HG02970 (cell line): ENCODE results near the gene NDUFS7.
"Not testable (repeated sequence)": the region's sequence is repeated elsewhere in the genome, so short reads cannot be mapped to it uniquely, and the experiment has no call there.

Experiments
- ATAC-seq: cut with Tn5 transposase; IDR thresholded peaks from one replicate; pipeline ENCODE4 v1.9.1; 2021; ENCODE audit warnings: mild to moderate bottlenecking, moderate library complexity, moderate number of reproducible peaks; ENCODE audit not compliant: unreplicated experiment, low FRiP score

NDUFS7 gene

DNA sequence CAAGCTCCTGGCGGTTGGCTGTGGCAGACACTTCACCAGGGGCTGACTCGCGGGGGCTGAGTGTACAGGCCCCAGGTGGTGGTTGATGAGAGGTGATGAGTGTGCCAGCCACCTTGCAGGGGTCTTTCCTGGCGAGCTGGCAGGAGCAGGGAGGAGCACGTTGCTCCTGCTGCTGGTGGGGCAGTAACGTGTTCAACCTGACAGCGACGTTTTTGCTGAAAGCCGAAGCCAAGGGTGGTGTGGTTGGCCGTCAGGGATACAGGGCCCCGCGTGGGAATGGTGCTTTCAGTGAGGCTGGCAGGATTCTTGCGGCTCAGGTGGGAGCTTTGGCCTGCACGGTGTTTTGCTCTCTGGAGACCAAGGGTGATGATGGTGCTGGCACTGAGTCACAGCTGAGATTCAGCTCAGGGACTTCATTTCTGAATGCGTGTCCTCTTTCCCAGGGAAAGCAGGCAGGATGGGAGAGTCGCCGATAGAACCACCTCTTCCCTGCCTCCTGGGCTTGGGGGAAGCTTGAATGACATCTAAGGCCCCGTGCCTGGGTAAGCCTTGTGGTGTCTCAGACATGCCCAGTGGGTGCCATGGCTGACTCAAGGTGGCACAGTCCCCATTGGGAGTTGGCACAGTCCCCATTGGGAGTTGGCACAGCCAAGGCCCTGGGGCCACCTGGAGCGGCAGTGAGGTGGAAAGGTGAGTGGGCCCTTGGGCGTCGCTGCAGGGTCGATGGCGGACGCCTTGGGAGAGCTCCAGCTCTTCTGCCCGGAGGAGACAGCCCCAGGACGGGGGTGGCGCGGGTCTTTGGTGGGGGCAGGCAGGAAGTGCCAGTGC is 32.5 kb downstream of the NDUFS7 start:
- ATAC-seq = no peak

DNA sequence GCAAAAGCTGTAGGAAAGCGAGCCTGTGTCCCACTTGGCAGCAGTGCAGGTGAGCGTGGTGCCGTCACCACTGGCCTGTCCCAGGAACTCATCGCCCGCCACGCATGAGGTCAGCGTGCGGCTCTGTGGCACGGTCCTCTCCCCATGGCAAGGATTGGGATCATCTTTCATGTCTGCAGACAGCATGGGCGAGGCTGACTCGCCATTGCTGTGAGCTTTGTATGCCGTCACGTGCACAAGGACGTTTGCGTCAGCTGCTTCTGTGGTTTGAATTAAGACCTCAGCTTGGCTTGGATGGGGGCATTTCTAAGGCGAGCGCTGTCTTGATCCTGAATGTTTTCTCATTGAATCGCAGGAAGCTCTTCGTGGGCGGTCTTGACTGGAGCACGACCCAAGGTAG is 33.4 kb downstream of the NDUFS7 start:
- ATAC-seq = no peak

DNA sequence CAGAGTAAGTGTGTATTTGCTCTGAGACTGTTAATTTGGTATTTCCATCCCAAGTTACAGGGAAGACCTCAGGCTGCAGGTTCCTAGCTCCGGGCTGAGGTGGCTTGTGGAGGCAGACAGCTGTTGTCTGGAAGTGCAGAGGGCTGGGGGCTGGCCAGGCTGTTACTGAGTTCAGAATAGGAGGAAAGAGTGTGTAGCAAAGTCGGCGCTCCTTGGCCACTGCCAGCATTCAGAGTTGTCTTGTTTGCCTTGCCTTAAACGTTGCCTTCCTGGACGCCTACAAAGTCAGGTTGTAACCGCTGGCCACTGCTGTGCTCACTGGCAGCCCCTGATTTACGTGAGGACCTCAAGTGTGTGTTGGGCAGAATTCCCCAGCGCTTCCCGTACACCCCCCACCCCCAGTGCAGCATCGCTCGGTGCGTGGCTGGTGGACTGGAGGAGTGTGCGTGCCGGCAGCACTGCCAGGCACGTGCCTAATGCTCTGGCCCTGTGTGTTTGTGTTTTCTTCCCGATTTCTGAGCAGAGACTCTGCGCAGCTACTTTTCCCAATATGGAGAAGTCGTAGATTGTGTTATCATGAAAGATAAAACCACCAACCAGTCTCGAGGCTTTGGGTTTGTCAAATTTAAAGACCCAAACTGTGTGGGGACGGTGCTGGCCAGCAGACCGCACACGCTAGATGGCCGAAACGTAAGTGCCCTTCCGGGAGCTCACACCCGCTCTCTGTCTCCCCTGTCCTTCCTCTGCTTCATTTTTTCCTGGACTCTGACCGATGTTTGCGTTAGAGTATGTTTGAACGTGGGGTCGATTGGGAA is 34.2 kb downstream of the NDUFS7 start:
- no peak for ATAC-seq

DNA sequence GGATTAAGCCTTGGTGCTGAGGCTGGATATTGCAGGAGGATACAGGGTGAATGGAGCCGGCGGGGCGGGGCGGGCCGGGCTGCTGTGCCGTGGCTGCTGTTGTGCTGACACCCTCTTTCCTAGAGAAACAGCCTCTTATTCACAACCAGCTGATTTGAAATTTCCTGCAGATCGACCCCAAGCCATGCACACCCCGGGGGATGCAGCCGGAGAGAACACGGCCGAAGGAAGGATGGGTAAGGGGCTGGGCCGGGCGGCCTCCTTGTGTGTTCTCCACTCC is 34.7 kb downstream of the NDUFS7 start:
- no peak for ATAC-seq

DNA sequence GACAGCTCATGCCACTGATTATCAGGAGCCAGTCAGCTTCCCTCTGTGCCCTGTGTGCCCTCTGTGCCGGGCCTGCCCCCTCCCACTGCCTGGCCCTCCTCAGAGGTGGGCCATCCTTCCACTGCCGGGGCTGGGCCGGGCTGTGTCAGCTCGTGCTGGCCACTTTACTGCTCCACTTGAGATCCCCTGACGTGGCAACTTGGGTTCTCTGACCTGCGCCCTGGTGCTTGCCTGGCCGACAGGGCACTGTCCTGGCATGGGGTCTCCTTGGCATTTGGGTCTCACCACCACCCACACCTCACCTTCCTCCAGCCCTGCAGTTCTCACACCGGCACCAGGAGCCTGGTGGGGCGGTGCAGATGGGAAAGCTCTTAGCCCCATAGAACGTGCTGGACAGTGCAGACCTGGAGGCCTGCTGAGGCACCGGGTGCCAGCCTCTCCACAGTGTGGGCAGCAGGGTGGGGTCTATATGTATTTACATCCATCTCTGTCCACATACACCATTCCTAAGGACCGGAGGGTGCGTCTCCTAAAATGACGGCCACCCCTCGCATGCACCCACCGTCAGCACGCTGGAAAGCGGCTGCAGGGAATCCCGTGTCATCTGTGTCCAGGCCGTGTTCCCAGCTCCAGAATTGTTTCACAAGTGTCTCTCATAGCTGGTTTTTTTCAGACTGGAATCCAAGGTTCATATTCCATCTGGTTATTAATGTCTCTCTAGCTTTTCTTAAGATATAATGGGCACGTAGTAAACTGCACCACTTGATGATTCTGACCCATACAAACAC is 35.4 kb downstream of the NDUFS7 start:
- ATAC-seq = no peak

DNA sequence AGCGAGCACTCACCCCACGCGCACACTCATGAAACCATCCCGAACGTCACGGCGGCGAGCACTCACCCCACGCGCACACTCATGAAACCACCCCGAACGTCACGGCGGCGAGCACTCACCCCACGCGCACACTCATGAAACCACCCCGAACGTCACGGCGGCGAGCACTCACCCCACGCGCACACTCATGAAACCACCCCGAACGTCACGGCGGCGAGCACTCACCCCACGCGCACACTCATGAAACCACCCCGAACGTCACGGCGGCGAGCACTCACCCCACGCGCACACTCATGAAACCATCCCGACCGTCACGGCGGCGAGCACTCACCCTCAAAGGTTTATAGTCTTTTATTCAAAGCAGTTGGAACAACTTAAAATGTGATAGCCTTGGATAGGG is 36.4 kb downstream of the NDUFS7 start:
- ATAC-seq = not testable (repeated sequence)

DNA sequence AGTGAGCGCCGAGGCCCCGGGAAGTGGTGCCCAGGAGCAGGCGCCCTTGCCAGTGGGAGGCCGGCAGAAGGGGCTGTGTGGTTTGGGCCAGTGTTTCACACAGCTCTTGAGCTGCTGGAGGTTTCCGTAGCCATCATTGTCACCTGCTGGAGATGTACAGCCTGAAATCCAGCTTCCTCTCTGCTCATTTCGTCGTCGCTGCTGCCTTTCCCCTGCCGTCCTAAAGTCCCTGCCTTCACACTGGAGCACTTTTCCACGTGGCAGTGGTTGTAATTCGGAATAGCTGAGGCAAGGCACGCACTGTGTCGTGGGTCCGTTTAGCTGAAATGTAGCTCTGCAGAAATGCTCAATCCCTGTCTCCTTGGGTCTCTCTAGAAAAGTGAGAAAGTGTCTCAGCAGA is 36.9 kb downstream of the NDUFS7 start:
- no peak for ATAC-seq

DNA sequence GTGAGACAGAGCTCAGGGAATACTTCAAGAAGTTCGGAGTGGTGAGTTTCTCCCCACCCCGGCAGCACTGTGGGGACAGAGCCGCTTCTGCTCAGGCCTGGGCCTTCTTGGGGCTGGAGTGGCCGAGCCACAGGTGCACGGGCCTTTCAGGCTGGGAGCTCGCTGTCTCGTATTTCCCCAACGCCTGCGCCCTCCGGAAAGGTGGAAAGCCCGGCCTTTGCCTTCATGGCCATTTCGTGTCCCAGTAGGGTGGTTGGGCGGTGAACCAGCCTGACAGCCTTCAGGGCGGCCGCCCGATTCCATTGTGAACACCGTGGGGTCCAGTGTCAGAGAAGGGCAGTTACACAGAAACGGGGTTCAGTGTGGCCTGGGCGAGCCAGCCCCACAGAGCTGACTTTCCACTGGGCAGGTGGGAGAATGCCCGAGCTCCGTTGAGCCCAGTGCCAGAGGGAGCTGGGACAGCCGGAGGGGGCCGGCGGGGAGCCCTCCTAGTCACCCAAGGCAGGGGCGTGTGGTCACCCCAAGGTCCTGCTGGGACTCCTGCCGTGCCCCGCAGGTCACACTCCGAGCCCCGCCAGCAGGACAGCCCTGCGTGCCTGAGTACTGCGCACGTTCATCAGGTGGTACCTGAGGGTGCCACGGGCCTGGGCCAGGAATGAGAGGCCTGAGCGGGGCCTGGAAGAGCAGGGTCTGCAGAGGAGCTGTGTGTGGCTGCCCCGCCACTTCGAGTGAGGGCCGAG is 37.7 kb downstream of the NDUFS7 start:
- no peak for ATAC-seq

DNA sequence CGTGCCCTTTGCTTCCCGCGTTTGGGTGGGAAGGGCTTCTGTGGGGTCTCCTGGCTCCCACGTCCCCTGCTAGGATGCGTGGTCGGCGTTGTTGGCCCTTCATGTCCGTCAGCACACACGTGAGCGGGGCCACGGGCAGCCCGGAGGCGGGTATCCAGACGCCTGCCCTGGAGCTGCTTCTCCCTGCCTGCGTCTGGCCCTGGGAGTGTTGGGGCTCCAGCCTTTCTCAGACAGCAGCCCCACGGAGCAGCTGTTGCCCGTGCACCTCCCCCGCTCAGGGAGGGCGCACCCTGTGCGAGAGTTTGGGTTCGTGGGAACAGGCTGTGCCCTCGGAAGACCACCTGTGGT is 38.2 kb downstream of the NDUFS7 start:
- no peak for ATAC-seq

DNA sequence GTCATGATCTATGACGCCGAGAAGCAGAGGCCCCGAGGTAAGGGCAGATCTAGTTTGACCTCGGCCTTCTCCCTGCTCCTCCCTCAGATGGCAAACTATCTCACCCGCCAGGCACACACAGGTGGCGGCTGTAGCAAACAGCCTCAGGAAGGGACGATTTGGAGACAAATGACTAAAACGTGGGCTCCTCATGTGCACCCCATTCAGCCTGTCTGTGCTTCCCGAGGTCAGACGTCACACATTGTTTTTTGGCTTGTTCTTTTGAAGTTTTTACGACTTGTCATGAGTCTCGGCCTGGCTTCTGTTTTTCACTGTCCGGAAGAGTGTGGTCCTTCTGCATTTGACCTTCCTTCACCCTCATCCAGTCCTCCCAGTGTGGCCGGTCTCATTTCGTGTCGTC is 38.7 kb downstream of the NDUFS7 start:
- ATAC-seq = no peak

DNA sequence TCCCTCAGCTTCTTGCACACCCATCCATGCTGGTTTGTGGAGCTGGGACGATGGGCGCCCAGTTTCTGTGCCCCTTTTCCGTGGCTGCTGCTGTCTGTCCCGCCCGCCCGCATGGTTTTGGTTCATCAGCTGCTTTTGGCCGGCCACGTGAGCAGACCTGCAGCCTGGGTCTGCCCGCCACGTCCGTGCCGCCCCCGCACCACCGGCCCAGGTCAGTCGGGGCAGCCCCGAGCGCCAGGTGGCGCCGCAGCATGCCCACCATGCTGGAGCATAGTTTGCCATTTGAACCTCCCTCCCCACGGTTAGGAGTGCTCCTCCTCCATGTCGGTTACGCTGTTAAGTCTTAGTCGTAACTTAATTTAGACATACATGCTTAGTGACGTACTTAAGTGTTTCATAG is 39.2 kb downstream of the NDUFS7 start:
- ATAC-seq = no peak

DNA sequence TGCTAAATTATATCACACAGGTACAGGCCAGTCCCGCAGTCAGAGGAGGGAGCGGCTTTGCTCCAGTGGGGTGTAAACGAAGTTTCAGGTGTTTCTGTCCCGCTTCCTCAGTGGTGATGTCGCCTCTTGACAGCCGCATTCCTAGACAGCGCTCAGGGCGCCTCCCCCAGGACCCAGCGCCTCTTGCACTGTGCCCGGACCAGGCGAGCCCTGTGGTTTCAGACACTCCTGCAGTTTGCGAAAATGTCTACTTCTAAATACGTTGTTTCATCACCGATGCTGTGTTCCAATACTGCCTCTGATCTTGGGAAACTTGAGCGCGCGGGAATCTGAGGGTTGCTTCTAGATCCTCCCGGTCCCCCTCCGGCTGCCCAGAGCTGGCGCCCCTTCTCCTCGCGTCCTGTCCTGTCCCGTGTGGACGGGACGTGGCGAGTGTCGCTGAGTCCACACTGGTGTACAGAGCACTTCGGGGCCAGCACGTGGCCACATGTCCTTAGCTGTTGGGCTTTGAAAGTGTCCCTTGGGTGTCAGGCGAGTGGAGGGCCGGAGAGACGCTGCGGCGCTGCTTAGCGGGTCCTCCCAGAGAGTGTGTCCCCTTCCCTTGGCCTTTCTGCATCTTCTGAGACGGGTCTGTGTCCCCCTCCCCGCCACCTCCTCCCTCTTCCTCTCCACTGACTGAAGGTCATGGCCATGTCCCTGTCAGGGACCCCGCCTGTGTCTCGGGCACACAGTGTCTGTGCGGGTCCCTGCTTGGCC is 39.9 kb downstream of the NDUFS7 start:
- ATAC-seq = no peak

DNA sequence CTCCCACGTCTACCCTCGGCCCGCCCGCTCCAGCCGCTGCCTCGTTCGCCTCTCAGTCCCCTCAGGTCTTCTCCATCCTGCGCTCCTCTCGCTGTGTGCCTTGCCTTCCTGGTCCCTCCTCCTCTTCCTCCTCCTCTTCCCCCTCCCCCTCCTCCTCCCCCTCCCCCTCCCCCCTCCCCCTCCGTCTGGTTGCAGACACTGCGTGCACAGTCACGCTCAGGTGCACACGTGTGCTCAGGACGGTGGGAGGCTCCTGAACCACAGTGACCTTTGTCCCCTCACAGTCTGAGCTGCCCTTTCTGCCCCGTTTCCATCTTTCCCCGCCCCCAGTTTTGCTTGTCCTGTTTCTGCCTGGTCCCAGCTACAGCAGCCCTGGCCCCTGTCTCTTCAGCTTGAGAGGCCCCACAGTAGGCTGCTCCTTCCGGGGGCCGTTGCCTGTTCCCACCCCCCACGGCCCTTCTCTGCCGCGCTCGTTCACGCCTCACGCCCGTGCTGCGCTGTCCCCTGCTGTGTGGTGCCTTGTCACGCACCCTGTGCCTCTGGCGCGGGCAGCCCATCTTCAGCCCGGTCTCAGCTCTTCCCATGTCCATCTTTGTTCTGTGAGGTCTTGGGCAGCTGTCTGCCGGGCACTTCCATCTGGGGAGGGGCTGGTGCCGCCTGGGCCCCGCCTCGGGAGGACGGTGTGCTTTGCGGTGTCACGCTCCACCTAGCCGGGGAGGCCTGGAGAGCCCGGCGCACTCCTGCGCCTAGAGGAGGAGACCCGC is 40.7 kb downstream of the NDUFS7 start:
- ATAC-seq = no peak

DNA sequence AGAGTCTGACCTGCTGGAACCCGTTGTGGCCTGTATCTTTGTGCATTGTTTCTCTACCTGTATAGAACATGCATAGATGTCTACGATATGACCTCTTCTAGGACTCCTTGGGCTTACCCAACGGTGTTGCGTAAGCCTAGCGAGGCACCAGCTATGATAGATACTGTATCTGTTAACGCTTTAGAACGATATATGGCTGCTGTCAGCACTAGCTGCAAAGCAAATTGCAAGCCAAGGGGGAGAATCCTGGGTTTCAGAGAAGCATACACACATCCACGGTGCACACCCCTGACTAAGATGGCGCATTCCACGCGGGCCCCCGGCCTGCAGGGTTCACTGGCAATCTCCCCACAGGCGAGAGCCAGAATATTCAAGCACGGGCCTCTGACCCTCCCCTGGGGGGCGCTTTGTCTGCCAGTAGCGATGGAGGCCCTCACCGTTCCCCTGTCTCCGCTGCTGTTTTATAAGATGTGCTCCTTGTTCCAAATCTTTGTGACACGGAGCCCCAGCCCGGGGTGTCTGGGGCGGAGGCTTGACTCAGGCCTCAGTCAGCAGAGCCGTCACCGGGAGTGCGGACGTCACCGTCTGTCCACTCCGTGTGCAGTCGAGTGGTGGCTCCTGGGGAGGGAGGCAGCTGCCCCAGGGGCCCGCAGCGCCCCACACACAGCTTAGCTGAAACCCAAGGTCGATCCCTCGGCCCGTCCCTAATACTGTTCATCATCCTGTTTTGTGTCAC is 41.6 kb downstream of the NDUFS7 start:
- no peak for ATAC-seq

DNA sequence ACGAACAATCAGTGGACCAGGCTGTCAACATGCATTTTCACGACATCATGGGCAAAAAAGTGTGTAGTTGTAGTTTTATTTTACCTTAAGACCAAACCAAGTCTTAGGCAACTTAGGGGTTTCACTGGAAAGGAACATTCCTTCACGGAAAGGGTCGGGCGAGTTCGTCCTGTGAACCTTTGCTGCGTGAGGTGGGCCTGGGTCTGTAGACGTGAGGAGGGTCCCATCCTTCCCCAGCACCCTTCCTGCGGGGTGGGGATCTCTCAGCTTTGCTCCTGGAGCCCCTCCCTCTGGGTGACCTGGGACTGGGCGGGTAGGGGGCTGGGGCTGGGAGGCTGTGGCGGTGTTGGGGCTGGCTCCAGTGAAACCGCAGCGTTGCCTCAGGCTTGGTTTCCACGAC is 42.2 kb downstream of the NDUFS7 start:
- ATAC-seq = no peak

DNA sequence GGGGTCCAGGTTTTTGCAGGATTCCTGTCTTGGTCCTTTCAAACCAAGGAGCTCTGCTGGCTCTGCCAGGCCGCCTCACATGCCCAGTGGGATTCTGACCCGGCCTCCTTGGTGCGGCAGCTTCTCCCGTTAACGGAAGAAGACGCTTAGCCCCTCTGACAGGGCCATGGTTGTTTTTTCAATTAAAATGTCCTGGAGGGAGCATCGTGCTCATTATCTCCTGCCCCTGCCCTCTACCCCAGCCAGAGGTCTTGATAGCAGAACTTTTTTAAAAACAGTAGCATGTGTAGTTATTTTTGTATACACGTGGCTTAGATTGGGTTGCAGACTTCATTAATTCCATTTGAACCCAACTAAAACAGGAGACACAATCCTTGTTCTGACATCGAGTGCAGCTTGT is 43.0 kb downstream of the NDUFS7 start:
- no peak for ATAC-seq

DNA sequence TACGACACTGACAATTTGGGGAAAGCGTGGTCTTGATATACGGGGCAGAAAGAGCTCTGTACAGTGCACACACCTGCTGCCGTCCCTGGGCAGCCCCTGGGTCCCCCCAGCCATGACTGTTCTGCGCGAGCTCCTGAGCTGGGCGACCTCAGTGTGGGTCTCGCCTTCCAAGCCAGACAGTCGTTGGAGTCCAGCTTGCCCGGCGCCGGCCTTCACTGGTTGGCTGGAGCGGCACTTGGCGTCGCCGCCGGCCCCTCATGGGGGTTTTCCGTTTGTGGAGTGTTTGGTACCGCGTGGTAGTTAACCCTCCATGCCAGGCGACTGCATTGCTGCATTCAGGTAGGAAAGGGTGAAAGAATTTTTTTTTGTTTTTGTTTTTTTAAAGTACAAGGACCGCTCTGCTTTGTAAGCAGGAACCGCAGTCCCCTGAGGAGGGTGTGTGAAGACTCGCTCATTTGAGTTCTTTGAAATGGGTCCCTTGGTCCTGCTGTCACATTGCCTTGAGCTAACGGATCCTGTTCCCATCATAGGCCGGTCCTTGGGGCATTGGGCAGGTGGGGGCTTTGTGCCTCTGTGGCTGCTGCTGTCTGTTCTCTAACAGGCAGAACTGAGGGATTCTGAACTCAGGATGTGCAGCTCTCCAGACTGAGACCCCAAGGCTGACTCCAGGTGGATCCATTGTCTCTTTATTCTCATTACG is 43.7 kb downstream of the NDUFS7 start:
- ATAC-seq = no peak

DNA sequence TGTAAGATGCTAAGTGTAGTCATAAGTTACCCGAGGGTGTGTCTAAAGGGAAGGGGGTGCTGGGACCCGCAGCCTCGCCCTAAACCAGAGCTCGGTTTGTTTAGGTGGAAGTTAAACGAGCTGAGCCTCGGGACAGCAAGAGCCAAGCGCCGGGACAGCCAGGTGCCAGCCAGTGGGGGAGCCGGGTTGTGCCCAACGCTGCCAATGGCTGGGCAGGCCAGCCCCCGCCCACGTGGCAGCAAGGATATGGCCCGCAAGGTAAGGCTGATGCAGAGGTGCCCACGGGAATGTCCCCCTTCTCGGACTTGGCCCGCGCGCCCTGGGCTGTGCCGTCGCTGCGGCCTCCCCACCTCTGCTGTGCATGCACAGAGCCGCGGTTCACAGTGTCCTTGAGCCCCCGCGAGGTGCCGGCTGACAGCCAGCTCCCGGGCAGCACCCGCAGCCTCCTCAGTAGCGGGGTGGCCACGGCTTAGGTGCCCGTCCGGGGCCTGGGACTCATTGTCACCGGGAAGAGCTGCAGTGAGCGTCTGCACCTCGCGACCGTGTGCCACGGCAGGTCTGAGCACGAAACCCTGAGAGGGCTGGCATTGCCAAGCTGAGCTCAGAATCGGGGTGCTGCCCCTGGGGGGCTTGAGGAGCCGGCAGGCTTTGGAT is 45.2 kb downstream of the NDUFS7 start:
- ATAC-seq = no peak
